ENCODE results near the gene IFI27L1. TPM values are rescaled to one million over a fixed set of nuclear protein-coding genes. Genes with fewer than 3 reads are reported as not detected.
A peak's percentile ranks its signal among the peaks of the same experiment; 100 is the strongest.

Gene IFI27L1
- total RNA-seq, 4 donors from 2014 or later, result 7.1 to 10.3 (median 8.3) TPM

GRCh38 chr14:94040796-94041195, 40.3 kb upstream of the IFI27L1 start:
- no peaks in the 10 kb centered on the region for H3K27me3 ChIP-seq

GRCh38 chr14:94041551-94042346, 39.4 kb upstream of the IFI27L1 start:
- no peak overlapping the region for H3K27ac ChIP-seq
- ATAC-seq, result peak in 1 of 2 donors; percentile 31

More at GRCh38 chr14:94040796-94041195, 40.3 kb upstream of the IFI27L1 start:
- DNase-seq (no peak), ATAC-seq (no peak)
- no peaks in the 10 kb centered on the region for H3K36me3 ChIP-seq
- TF ChIP-seq POLR2A (IDR thresholded peaks at IDR 0.05) (no peak), CTCF (IDR thresholded peaks at IDR 0.05 in 4 of 5, conservative IDR thresholded peaks at IDR 0.05 in 1 of 5) (no peak)
- no peaks in the 10 kb centered on the region for H3K9me3 ChIP-seq
- intact Hi-C loops (cut with DNase I; ENCODE audit: low total_unique reads), result no loop called here
- in situ Hi-C loops (cut with MboI; ENCODE audit: low sequenced_read_pairs in 4 of 4), result no loop called here
- peaks cover 0 to 4% of the 10 kb centered on the region in 2 donors for H3K4me1 ChIP-seq
- no peak overlapping the region for H3K4me3 ChIP-seq
- H3K27ac ChIP-seq, result no peak overlapping the region

GRCh38 chr14:94042433-94043091, 38.5 kb upstream of the IFI27L1 start:
- intact Hi-C loops (cut with DNase I; ENCODE audit: low total_unique reads), result no loop called here
- ATAC-seq (no peak), DNase-seq (no peak)
- in situ Hi-C loops (cut with MboI; ENCODE audit: low sequenced_read_pairs in 4 of 4), result no loop called here
- no peak overlapping the region for H3K27ac ChIP-seq
- no peaks in the 10 kb centered on the region for H3K9me3 ChIP-seq
- H3K4me1 ChIP-seq, result peaks cover 0 to 4% of the 10 kb centered on the region in 2 donors
- H3K36me3 ChIP-seq, result peaks cover 0 to 10% of the 10 kb centered on the region in 2 donors
- no peak overlapping the region for H3K4me3 ChIP-seq
- no peaks in the 10 kb centered on the region for H3K27me3 ChIP-seq
- TF ChIP-seq CTCF (IDR thresholded peaks at IDR 0.05 in 4 of 5, conservative IDR thresholded peaks at IDR 0.05 in 1 of 5) (no peak), POLR2A (IDR thresholded peaks at IDR 0.05) (no peak)

More at GRCh38 chr14:94041551-94042346, 39.4 kb upstream of the IFI27L1 start:
- no peak for TF ChIP-seq POLR2A (IDR thresholded peaks at IDR 0.05)
- no peak for TF ChIP-seq CTCF (IDR thresholded peaks at IDR 0.05 in 4 of 5, conservative IDR thresholded peaks at IDR 0.05 in 1 of 5)
- intact Hi-C loops (cut with DNase I; ENCODE audit: low total_unique reads) (no loop called here), in situ Hi-C loops (cut with MboI; ENCODE audit: low sequenced_read_pairs in 4 of 4) (no loop called here)
- no peak for DNase-seq
- no peaks in the 10 kb centered on the region for H3K9me3 ChIP-seq
- H3K27me3 ChIP-seq, result no peaks in the 10 kb centered on the region
- peaks cover 0 to 4% of the 10 kb centered on the region in 2 donors for H3K4me1 ChIP-seq
- H3K4me3 ChIP-seq, result no peak overlapping the region
- peaks cover 0 to 2% of the 10 kb centered on the region in 2 donors for H3K36me3 ChIP-seq

GRCh38 chr14:94043111-94043755, 37.9 kb upstream of the IFI27L1 start:
- ATAC-seq (peak; percentile 59 to 64), DNase-seq (no peak)
- TF ChIP-seq CTCF (IDR thresholded peaks at IDR 0.05 in 4 of 5, conservative IDR thresholded peaks at IDR 0.05 in 1 of 5) (no peak), POLR2A (IDR thresholded peaks at IDR 0.05) (no peak)
- H3K4me1 ChIP-seq, result peaks cover 0 to 4% of the 10 kb centered on the region in 2 donors
- intact Hi-C loops (cut with DNase I; ENCODE audit: low total_unique reads) (no loop called here), in situ Hi-C loops (cut with MboI; ENCODE audit: low sequenced_read_pairs in 4 of 4) (no loop called here)
- no peaks in the 10 kb centered on the region for H3K27me3 ChIP-seq
- H3K27ac ChIP-seq, result no peak overlapping the region
- no peaks in the 10 kb centered on the region for H3K9me3 ChIP-seq
- peaks cover 0 to 17% of the 10 kb centered on the region in 2 donors for H3K36me3 ChIP-seq
- H3K4me3 ChIP-seq, result no peak overlapping the region
